NOMO-1 treated with dmso at 0.1 percent for 144 hours (cell line): Measurements from ENCODE around the gene AGBL4.

ENCODE experiments used
- DNase-seq: peaks from one replicate; lab custom pipeline; 2025; ENCODE audit not compliant: unreplicated experiment; lab: John Stamatoyannopoulos, UW

AGBL4 gene

GRCh38 chr1:48916130-48917069 lies 1107.4 kb downstream of the AGBL4 start:
- DNase-seq = peak; percentile 5

- DNase-seq = no peak
These were observed 1115.1 kb downstream of the AGBL4 start for GRCh38 chr1:48908606-48909005.

DNA sequence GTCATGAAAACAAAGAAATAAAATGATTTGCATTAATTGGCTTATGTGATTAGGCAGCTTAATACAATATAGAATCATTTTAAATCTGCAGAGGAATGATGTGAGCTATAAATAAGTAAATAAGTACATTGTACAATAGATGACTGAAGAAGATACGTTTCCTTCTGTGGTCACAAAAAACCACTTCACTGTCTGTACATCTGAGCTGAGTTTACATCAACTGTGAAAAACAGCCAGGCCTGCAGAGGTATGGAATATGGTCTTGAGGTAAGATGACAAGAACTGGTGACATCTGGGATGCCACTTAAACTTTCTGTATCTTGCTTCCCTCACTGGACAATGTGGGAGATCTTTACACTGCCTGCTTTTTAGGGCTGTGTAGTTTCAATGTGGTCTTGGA lies 1117.0 kb downstream of the AGBL4 start:
- no peak for DNase-seq

DNA sequence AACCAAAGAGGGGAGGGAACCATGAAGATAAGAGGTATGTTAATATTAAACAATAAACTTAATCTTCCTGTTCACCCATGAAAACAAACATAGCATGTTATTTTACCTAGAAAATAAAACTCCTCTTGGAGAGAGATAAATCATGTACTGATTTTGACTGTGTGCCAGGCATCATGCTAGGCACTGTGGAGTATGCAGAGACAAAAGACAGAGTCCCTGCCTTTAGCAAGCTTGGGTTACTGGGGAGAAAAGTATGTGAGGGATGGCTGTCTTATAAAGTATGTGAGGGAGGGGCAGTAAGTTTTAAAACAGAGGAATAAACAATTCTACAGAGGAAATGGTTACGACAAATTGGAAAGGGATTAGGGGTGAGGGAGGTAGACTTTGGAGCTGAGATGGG lies 1117.6 kb downstream of the AGBL4 start:
- no peak for DNase-seq

- no peak for DNase-seq
These were observed 1120.5 kb downstream of the AGBL4 start for GRCh38 chr1:48903291-48903690.

DNA sequence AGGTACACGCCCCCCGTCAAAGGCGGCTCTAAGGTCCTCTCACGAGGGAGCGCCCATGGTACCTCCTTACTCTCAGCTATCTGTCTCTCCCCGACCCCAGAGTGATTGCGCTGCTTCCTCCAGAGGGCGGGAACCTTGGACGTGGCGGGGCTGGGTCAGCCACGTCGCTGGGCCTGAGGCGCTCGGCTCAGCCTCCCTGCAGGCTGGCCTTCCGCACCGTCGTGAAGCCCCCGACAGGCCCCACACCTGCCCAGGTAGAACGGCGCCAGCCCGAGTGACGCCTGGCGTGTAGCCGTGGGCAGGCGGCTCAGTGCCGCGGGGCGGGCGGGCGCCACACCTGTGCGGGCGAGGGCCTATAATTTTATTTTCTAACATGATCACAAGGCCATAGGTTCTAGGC lies 1124.9 kb downstream of the AGBL4 start:
- DNase-seq = no peak

DNA sequence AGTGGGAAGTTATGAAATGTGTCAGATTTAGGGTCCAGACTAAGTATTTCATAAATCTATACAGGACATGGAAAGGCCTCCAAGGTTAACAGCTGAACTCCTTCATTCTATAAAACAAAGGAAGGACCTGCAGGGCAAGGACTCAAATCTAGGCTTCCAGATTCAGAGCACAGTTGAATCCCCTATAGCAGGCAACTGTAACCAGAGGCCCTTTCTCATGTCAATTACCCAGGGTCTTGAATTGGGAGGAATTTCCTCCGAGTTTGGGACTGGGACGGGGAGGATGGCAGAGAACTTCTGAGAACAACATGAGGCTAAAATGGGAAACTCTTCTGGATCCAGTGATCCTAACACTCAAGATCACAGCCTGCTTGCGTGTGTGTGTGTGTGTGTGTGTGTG lies 1134.1 kb downstream of the AGBL4 start:
- no peak for DNase-seq

GRCh38 chr1:48889082-48889481 lies 1134.7 kb downstream of the AGBL4 start:
- no peak for DNase-seq

DNA sequence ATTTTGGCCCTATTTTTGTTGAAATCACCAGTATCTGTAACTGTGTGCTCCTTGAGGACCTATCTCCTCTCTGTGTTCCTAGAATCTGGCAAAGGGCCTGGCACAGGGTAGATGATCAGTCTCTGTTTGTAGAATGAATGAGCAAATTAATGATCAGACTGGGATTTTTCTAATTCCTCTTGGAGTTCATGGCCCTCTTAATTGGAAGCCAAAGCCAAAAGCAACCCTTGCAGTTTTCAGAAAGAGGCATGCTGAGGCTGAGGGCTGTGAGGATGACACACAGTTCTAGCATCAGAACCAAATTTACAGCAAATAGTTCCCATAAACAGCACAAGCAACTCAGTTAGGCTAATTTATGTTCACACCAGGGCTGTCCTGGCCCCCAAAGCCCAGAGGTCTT lies 1136.0 kb downstream of the AGBL4 start:
- no peak for DNase-seq

GRCh38 chr1:48882020-48882419 lies 1141.7 kb downstream of the AGBL4 start:
- no peak for DNase-seq

GRCh38 chr1:48878191-48878940 lies 1145.4 kb downstream of the AGBL4 start:
- peak; percentile 54 for DNase-seq

- DNase-seq = peak; percentile 9
These were observed 1147.4 kb downstream of the AGBL4 start for GRCh38 chr1:48876330-48876785.

- no peak for DNase-seq
These were observed 1148.0 kb downstream of the AGBL4 start for GRCh38 chr1:48875552-48876329.

DNA sequence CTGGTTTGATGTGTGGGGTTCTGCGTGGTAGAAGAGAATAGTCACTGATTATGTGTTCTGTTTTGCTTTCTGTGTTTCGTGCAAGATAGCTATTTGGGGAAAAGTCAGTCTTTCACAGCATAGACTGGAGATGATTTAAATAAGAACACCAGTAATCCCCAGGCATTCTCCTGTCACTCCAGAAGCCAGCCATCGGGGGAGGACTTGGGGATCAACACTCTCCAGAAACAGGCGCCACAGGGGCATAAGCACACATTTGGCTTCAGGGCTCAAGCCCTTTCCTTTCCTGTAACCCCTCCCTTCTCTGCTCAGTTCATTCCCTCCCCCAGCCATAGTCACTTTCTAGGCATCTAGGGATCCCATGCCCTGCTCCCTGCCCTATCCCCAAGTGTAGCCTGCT lies 1149.8 kb downstream of the AGBL4 start:
- DNase-seq = no peak

DNA sequence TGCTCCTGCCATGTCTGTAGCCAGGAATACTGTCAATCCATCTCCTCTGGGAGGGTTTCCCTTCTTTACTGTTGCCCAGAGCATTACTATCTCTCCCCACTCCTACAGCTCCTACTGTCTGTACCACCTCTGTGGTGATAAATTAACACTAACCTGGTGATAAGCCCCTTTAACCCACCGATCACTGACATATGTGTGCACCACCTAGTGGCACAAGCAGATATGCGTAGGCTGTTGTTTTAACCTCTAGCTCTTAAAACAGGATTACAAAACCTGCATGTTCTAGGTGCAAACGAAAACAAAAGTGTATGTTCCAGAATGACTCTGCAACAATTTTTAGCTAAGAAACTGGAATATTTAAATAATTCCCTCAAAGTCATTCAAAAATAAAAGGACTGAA lies 1153.2 kb downstream of the AGBL4 start:
- DNase-seq = no peak

DNA sequence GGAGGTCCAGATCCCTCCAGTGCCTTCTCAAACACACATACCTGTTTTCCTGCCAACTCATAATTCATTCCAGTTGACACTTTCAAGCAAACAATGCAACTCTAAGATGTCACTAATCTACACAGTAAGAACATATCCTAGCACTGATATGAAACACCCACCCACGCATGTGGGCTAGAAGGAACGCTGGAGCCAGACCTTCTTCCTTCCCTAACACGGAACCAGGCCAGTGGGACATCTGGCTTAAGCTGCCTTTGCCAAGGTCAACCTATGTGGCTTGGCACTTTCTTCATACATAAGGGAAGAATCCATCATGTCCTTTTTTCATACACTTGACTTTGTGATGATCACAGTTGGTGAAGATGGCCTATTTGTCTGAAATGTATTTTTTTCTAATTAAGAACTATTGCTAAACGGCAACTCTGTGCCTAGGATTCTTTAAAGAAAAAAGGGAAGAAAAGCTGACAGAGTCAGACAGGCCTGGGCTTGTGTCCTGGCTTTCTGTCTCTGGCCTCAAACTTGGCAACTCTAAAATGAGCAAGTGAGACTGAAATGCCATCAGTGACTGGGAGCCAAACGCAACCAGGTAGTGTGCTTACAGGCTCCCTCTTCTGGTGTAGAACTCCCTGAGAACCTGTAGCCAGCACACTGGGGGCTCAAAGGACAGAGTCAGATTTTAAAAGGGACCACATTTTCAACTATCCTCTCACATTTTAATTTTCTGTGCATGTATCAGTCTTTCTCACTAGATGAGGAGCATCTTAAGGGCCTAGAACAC lies 1154.4 kb downstream of the AGBL4 start:
- DNase-seq = peak; percentile 19

DNA sequence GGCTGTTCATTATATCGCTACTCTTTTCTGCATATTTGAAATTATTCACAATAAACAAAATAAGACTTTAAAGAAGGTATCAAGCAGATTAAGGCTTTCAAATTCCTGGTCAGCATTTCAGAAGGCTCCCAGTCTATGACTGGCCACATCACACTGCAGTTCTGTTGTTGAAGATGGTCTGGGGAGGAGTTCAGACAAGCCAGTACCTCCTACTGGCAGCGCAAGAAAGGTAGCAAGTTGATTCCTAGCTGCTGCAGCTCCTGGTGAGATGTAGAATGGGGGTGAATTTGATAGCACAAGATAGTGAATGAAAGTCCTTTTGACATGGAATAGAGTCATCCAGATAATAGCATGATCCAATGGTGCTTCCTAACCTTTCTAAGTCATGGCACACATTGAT lies 1158.8 kb downstream of the AGBL4 start:
- DNase-seq = no peak

- DNase-seq = no peak
These were observed 1164.3 kb downstream of the AGBL4 start for GRCh38 chr1:48859456-48859855.

DNA sequence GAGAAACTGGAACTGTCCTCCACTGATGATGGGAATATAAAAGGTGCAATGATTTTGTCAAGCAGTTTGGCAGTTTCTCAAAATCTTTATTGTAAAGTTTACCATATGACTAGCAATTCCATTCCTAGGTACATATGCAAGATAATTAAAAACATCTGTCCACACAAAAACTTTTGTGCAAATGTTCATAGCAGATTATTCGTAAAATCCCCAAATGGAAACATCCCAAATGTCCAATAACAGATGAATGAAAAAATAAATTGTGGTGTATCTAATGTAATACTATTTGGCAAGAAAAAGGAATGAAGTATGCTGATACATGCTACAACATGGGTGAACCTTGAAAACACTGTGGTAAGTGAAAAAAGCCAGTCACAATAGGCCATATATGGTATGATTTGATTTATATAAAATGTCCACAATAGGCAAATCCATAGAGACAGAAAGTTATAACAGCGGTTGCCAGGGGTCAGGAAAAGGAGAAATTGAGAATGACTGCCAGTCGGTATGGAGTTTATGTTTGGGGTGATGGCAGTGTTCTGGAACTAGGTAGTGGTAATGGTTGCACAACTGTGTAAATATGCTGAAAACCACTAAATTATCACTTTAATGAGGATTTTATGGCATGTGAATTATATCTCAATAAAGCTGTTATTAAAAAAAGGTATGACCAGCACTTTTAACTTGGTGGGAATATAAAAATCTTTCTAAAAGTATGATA lies 1165.4 kb downstream of the AGBL4 start:
- no peak for DNase-seq

GRCh38 chr1:48853006-48853405 lies 1170.7 kb downstream of the AGBL4 start:
- DNase-seq = no peak
